Stimulated activated naive CD8-positive, alpha-beta T cell treated with anti-CD3 and anti-CD28 coated beads, Interleukin-15, Interleukin-2, amounts not matched to agents 100 ng/mL and 50 ng/mL, for 24 hours (primary cell): ENCODE results near the gene CD48.

ENCODE experiments used
- H3K27ac Mint-ChIP-seq: one replicate; pipeline ENCODE4 v1.8.0; 2021; ENCODE audit warnings: mild to moderate bottlenecking, mixed read lengths
- H3K27me3 Mint-ChIP-seq: one replicate; pipeline ENCODE4 v1.8.0; 2021; ENCODE audit warnings: mixed read lengths
- H3K36me3 Mint-ChIP-seq: one replicate; pipeline ENCODE4 v1.8.0; 2021; ENCODE audit warnings: low read depth, mixed read lengths
- H3K4me1 Mint-ChIP-seq: one replicate; pipeline ENCODE4 v1.8.0; 2021; ENCODE audit warnings: low read depth, mixed read lengths
- H3K4me3 Mint-ChIP-seq: one replicate; pipeline ENCODE4 v1.8.0; 2021; ENCODE audit warnings: mild to moderate bottlenecking, mixed read lengths
- H3K9me3 Mint-ChIP-seq: one replicate; pipeline ENCODE4 v1.8.0; 2021; ENCODE audit warnings: mixed read lengths

Gene CD48

GRCh38 chr1:160647329-160647720 lies 64.3 kb downstream of the CD48 start:
- peak overlapping the region; percentile 96 for H3K4me3 Mint-ChIP-seq
- peaks cover 67% of the 10 kb centered on the region for H3K4me1 Mint-ChIP-seq
- H3K36me3 Mint-ChIP-seq = peaks cover 66% of the 10 kb centered on the region

GRCh38 chr1:160646711-160647328 lies 64.8 kb downstream of the CD48 start, which contains the start of gene SLAMF1:
Gene SLAMF1 (minus strand): TSS chr1:160647044. CDS start chr1:160646945, 99 bp downstream.
- Mint-ChIP-seq H3K27ac (peak within 1 kb of the TSS; percentile 100), H3K4me3 (peak within 1 kb of the TSS; percentile 96), H3K4me1 (peaks cover 67% of the 10 kb centered on the region), H3K9me3 (peaks cover 7% of the 10 kb centered on the region), H3K27me3 (no peaks in the 10 kb centered on the region), H3K36me3 (peaks cover 69% of the 10 kb centered on the region)

More at GRCh38 chr1:160647329-160647720, 64.3 kb downstream of the CD48 start:
- H3K27ac Mint-ChIP-seq = peak overlapping the region; percentile 100
- peaks cover 7% of the 10 kb centered on the region for H3K9me3 Mint-ChIP-seq
- no peaks in the 10 kb centered on the region for H3K27me3 Mint-ChIP-seq

- peak overlapping the region; percentile 100 for H3K27ac Mint-ChIP-seq
- peaks cover 70% of the 10 kb centered on the region for H3K36me3 Mint-ChIP-seq
- H3K4me1 Mint-ChIP-seq = peaks cover 67% of the 10 kb centered on the region
- H3K9me3 Mint-ChIP-seq = peaks cover 7% of the 10 kb centered on the region
- peak overlapping the region; percentile 96 for H3K4me3 Mint-ChIP-seq
- H3K27me3 Mint-ChIP-seq = no peaks in the 10 kb centered on the region
These were observed 65.4 kb downstream of the CD48 start for GRCh38 chr1:160646180-160646579.

- peaks cover 70% of the 10 kb centered on the region for H3K36me3 Mint-ChIP-seq
- no peaks in the 10 kb centered on the region for H3K27me3 Mint-ChIP-seq
- H3K27ac Mint-ChIP-seq = peak overlapping the region; percentile 100
- peak overlapping the region; percentile 96 for H3K4me3 Mint-ChIP-seq
- H3K4me1 Mint-ChIP-seq = peaks cover 67% of the 10 kb centered on the region
- peaks cover 4% of the 10 kb centered on the region for H3K9me3 Mint-ChIP-seq
These were observed 66.1 kb downstream of the CD48 start for GRCh38 chr1:160645386-160646130.

- H3K36me3 Mint-ChIP-seq = peaks cover 71% of the 10 kb centered on the region
- peak overlapping the region; percentile 96 for H3K4me3 Mint-ChIP-seq
- H3K9me3 Mint-ChIP-seq = peaks cover 3% of the 10 kb centered on the region
- no peaks in the 10 kb centered on the region for H3K27me3 Mint-ChIP-seq
- peaks cover 70% of the 10 kb centered on the region for H3K4me1 Mint-ChIP-seq
- peak overlapping the region; percentile 100 for H3K27ac Mint-ChIP-seq
These were observed 67.2 kb downstream of the CD48 start for GRCh38 chr1:160644399-160644798.

GRCh38 chr1:160643138-160643537 lies 68.5 kb downstream of the CD48 start:
- Mint-ChIP-seq H3K9me3 (no peaks in the 10 kb centered on the region), H3K4me1 (peaks cover 71% of the 10 kb centered on the region), H3K27me3 (no peaks in the 10 kb centered on the region), H3K36me3 (peaks cover 75% of the 10 kb centered on the region), H3K27ac (peak overlapping the region; percentile 100), H3K4me3 (peak overlapping the region; percentile 96)

- H3K27me3 Mint-ChIP-seq = no peaks in the 10 kb centered on the region
- peaks cover 84% of the 10 kb centered on the region for H3K36me3 Mint-ChIP-seq
- H3K4me1 Mint-ChIP-seq = peaks cover 74% of the 10 kb centered on the region
- peak overlapping the region; percentile 96 for H3K4me3 Mint-ChIP-seq
- H3K27ac Mint-ChIP-seq = peak overlapping the region; percentile 100
- no peaks in the 10 kb centered on the region for H3K9me3 Mint-ChIP-seq
These were observed 69.4 kb downstream of the CD48 start for GRCh38 chr1:160642281-160642644.

- peaks cover 91% of the 10 kb centered on the region for H3K36me3 Mint-ChIP-seq
- no peaks in the 10 kb centered on the region for H3K9me3 Mint-ChIP-seq
- H3K27me3 Mint-ChIP-seq = no peaks in the 10 kb centered on the region
- H3K4me3 Mint-ChIP-seq = peak overlapping the region; percentile 96
- peaks cover 79% of the 10 kb centered on the region for H3K4me1 Mint-ChIP-seq
- H3K27ac Mint-ChIP-seq = peak overlapping the region; percentile 100
These were observed 70.0 kb downstream of the CD48 start for GRCh38 chr1:160641323-160642280.

GRCh38 chr1:160640359-160641123 lies 71.1 kb downstream of the CD48 start:
- Mint-ChIP-seq H3K4me3 (peak overlapping the region; percentile 96), H3K9me3 (no peaks in the 10 kb centered on the region), H3K4me1 (peaks cover 89% of the 10 kb centered on the region), H3K36me3 (peaks cover 92% of the 10 kb centered on the region), H3K27ac (peak overlapping the region; percentile 100), H3K27me3 (no peaks in the 10 kb centered on the region)

- Mint-ChIP-seq H3K4me1 (peaks cover 97% of the 10 kb centered on the region), H3K4me3 (peak overlapping the region; percentile 83), H3K27me3 (no peaks in the 10 kb centered on the region), H3K36me3 (peaks cover 92% of the 10 kb centered on the region), H3K9me3 (no peaks in the 10 kb centered on the region), H3K27ac (peak overlapping the region; percentile 99)
These were observed 72.0 kb downstream of the CD48 start for GRCh38 chr1:160639652-160640051.

GRCh38 chr1:160638926-160639325 lies 72.7 kb downstream of the CD48 start:
- Mint-ChIP-seq H3K9me3 (no peaks in the 10 kb centered on the region), H3K4me3 (peak overlapping the region; percentile 83), H3K27ac (peak overlapping the region; percentile 99), H3K4me1 (peaks cover 97% of the 10 kb centered on the region), H3K36me3 (peaks cover 92% of the 10 kb centered on the region), H3K27me3 (no peaks in the 10 kb centered on the region)

GRCh38 chr1:160638540-160638857 lies 73.1 kb downstream of the CD48 start:
- H3K4me1 Mint-ChIP-seq = peaks cover 97% of the 10 kb centered on the region
- peak overlapping the region; percentile 83 for H3K4me3 Mint-ChIP-seq
- peaks cover 92% of the 10 kb centered on the region for H3K36me3 Mint-ChIP-seq
- no peaks in the 10 kb centered on the region for H3K27me3 Mint-ChIP-seq
- no peaks in the 10 kb centered on the region for H3K9me3 Mint-ChIP-seq
- H3K27ac Mint-ChIP-seq = peak overlapping the region; percentile 99

GRCh38 chr1:160637821-160638539 lies 73.6 kb downstream of the CD48 start:
- H3K27ac Mint-ChIP-seq = peak overlapping the region; percentile 99
- peaks cover 97% of the 10 kb centered on the region for H3K4me1 Mint-ChIP-seq
- H3K27me3 Mint-ChIP-seq = no peaks in the 10 kb centered on the region
- H3K4me3 Mint-ChIP-seq = peak overlapping the region; percentile 83
- no peaks in the 10 kb centered on the region for H3K9me3 Mint-ChIP-seq
- H3K36me3 Mint-ChIP-seq = peaks cover 92% of the 10 kb centered on the region

- H3K9me3 Mint-ChIP-seq = no peaks in the 10 kb centered on the region
- no peaks in the 10 kb centered on the region for H3K27me3 Mint-ChIP-seq
- H3K27ac Mint-ChIP-seq = peak overlapping the region; percentile 99
- peak overlapping the region; percentile 83 for H3K4me3 Mint-ChIP-seq
- peaks cover 90% of the 10 kb centered on the region for H3K36me3 Mint-ChIP-seq
- H3K4me1 Mint-ChIP-seq = peaks cover 97% of the 10 kb centered on the region
These were observed 74.6 kb downstream of the CD48 start for GRCh38 chr1:160637065-160637464.
